PC-9 (cell line): Measurements from ENCODE around the gene UTP25.

ENCODE experiments used
- CTCF ChIP-seq: fragments of 200-600 bp; sonication (generic); conservative IDR thresholded peaks from 2 replicates; pipeline ENCODE4 v1.6.1; 2017; ENCODE audit warnings: mixed run types, antibody characterized with exemption, mild to moderate bottlenecking, moderate library complexity
- EZH2 ChIP-seq: fragments of 200-600 bp; sonication (generic); IDR thresholded peaks from 2 replicates; pipeline ENCODE4 v1.8.0; 2017; ENCODE audit warnings: antibody characterized with exemption, low read depth

GRCh38 chr1:209883341-209883971 lies 55.7 kb downstream of the UTP25 start:
- TF ChIP-seq EZH2 (no peak), CTCF (no peak)
